ENCODE measurements around the gene KLHL40. TPM values are rescaled to one million over a fixed set of nuclear protein-coding genes. Genes with fewer than 3 reads are reported as not detected.

KLHL40 gene, protein sequence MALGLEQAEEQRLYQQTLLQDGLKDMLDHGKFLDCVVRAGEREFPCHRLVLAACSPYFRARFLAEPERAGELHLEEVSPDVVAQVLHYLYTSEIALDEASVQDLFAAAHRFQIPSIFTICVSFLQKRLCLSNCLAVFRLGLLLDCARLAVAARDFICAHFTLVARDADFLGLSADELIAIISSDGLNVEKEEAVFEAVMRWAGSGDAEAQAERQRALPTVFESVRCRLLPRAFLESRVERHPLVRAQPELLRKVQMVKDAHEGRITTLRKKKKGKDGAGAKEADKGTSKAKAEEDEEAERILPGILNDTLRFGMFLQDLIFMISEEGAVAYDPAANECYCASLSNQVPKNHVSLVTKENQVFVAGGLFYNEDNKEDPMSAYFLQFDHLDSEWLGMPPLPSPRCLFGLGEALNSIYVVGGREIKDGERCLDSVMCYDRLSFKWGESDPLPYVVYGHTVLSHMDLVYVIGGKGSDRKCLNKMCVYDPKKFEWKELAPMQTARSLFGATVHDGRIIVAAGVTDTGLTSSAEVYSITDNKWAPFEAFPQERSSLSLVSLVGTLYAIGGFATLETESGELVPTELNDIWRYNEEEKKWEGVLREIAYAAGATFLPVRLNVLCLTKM
- 7.7 TPM for total RNA-seq

DNA sequence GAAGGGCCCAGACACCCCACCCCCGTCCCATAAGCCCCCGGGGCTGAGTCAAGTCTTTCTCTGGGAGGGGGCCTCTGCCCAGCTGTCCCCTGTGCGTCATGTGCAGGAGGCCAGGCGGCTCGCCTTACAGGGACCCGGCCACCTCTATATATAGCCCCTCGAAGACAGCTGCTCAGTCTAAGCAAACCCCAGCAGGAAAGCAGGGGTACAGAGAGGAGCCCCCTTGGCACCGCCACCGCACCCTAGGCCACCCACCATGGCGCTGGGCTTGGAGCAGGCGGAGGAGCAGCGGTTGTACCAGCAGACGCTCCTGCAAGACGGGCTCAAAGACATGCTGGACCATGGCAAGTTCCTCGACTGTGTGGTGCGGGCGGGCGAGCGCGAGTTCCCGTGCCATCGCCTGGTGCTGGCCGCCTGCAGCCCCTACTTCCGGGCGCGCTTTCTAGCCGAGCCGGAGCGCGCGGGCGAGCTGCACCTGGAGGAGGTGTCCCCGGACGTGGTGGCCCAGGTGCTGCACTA lies at the start of gene KLHL40:
Gene KLHL40 (plus strand): TSS at position 175 of the 519 bp plus-strand sequence. CDS start 82 bp downstream, at position 257.

GRCh38 chr3:42653560-42654330 lies 31.6 kb upstream of the KLHL40 start, which contains the start of gene ZBTB47:
ZBTB47 (plus strand) TSS chr3:42653697; CDS start chr3:42658356, 4,659 bp downstream.

DNA sequence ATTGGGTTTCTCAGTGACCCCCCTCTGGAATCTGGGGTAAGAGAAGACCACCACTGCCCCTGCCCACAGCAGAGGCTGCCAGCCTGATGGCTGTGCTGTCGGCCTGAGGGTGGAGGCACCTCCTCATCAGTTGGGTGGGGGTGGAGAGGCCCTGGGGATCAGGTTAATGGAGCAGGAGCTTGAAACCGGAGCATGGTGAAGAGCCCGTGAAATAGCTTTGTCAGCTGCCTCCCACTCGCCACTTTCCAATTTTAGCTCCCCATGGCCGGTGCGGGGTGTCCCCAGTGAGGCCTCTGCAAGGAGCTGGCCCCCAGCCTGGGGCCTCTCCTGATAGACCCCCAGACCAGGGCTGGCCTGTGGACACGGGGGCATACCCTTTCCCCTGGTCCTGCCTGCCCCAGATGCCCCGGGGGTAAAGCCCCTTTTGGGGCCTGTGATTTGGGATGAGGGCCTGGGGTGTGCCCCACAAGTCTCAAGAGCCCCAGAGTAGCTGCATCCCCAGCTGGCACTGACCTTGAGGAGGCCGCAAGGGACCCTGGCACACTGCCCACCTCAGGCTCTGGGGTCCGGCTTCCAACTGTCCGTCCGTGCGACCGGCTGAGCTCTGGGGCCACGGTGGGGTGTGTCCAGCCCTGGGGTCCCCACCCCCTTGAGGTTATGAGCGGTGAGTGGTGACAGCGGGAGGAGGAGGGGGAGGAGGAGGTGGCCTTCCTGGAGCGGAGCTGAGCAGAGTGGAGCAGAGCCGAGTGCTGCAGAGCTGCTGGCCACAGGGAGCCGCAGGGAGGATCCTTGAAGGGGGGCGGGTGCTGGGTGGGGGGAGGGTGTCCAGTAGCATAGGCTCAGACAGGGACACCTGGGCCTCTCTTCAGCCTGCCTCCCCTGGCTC lies 17.0 kb downstream of the KLHL40 start, which contains the start of gene HHATL:
Gene HHATL (minus strand): TSS at position 733 of the 886 bp plus-strand sequence. CDS start 1,972 bp downstream, outside the sequence.

Other genes with a start within 250 kb of the KLHL40 start
- gene VIPR1, start 182.9 kb upstream of the KLHL40 start, total RNA-seq, result 3.7 TPM
- 65.3 TPM for gene SEC22C, start 103.6 kb upstream of the KLHL40 start, total RNA-seq
- gene SS18L2, start 94.7 kb upstream of the KLHL40 start, total RNA-seq, result 19.0 TPM
- gene NKTR, start 84.9 kb upstream of the KLHL40 start, total RNA-seq, result 337 TPM
- 22.9 TPM for gene ZBTB47, start 31.8 kb upstream of the KLHL40 start, total RNA-seq
- 9.6 TPM for gene HHATL, start 17.3 kb downstream of the KLHL40 start, total RNA-seq
- 9.3 TPM for gene CCDC13, start 87.7 kb downstream of the KLHL40 start, total RNA-seq
- gene HIGD1A, start 119.0 kb downstream of the KLHL40 start, total RNA-seq, result 116 TPM
- 1.1 TPM for gene ACKR2, start 123.9 kb downstream of the KLHL40 start, total RNA-seq
- not detected for gene CYP8B1, start 190.3 kb downstream of the KLHL40 start, total RNA-seq
- gene ZNF662, start 220.6 kb downstream of the KLHL40 start, total RNA-seq, result 33.0 TPM